ENCODE results near the gene TDRD9.

The TDRD9 gene

DNA sequence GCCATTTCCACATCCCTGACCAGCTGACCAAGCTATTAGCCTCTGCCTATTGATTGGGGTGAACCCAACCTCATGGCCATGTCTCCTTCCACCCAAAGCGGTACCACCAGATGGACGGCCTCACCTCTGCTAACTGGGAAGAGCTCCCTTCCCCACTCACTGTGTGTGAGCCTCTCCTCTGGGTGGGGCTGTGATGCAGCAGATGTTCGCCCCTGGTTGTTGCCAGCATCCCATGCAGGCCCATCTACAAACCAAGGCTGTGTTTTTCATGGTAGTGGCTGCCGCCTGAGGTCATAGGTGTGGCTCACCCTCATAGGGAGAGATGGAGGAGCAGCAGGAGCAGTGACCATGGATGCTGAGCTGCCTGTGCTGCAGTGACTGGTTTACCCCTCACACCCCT lies 61.7 kb downstream of the TDRD9 start:
- no peak for DNase-seq (ENCODE audit: low read depth)

DNA sequence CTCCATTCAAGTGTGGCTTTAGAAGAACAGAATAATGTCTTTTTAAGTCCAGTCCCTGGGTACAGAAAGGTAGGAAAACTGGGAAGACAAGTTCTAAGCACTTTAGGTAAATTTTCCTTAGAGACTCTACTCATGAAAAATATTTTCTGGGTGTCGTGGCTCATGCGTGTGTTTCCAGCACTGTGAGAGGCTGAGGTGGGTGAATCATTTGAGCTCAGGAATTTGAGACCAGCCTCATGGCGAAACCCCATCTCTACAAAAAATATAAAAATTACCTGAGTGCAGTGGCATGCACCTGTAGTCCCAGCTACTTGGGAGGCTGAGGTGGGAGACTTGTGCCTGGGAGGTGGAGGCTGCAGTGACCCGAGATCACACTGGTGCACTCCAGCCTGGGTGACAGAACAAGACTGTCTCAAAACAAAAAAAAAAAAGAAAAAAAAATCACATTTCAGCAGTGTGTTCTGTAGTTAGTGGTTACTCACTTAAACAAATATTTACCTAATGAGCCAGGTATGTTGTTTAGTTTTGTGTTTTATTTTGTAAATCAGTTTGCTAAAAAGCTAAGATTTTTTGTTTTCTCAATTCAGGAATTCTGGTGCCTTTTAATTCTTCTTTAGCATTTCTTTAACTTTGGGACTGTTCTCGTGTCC lies 66.4 kb downstream of the TDRD9 start:
- DNase-seq (ENCODE audit: low read depth) = no peak

DNA sequence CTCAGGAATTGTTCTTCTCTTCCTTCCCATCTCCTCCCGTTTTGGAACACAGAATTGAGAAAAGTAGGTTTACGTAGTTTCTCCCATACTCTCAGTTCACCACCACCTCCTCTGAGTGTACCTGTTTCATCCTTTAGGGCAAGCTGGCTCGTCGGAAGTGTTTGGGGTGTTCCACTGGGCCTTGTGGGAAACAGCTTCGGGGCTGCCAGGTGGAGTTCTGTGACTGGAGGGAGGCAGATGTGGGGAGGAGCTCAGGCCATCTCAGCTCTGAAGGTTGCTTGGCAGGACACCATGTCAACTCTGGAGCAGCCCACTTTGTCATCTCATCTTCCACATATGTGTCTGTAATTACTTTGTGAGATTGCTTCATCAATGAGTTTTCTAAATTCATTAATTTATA lies 67.6 kb downstream of the TDRD9 start:
- no peak for DNase-seq (ENCODE audit: low read depth)

DNA sequence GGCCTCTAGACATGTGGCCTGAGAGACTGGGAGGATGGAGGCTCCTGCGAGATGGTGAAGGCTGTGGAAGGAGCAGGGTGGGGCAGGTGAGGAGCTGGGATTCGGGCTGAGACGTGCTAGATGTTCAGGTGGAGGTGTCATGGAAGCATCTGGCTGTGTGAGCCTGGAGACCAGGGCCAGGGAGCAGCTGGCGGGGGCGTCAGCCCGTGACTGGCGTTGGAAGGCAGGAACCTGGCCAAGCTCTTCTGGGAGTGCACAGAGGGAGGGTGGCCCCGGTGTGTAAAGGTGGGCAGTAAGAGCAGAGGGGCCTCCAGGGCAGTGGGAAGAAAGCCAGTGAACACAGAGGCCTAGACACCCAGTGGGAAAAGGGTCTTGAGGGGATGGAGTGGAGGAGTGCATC lies 69.1 kb downstream of the TDRD9 start:
- no peak for DNase-seq (ENCODE audit: low read depth)

DNA sequence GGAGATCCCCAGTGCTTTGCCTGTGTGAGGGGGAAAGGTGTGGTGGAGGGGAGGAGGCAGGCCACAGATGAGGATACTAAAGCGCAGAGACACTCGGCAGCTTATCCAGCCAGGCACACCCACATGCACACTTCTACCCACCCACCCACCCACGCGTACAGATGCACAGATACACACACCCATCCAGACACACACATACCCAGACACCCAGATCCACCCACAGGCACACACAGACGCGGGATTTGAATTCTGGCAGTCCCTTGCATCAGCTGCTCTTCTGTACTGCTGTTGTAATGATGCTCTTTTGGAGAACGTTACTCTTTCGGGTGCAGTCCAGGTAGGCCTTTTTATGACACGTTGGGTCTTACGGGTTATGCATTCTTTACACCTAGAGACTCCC lies 69.8 kb downstream of the TDRD9 start:
- DNase-seq (ENCODE audit: low read depth) = no peak

DNA sequence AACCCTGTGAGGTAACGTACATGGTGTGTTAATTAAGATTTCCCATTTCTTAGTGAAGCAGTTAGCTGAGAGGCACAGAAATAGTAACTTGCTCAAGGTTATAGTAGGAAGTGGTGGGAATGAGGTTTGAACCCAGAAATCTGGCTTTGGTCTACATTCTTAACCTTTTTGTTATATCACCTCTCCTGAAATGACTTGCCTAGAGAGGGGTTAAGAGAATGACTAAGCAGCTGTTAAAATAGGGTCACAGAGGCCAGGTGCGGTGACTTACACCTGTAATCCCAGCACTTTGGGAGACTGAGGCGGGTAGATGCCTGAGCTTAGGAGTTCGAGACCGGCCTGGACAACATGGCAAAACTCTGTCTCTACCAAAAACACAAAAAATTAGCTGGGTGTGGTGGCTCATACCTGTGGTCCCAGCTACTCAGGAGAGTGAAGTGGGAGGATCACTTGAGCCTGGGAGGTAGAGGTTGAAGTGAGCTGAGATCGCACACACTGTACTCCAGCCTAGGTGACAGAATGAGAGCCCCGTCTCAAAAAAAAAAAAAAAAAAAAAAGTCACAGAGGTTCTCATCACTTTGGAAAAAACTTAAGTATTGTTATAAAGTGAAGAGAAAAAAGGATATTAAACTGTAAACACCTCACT lies 71.7 kb downstream of the TDRD9 start:
- no peak for DNase-seq (ENCODE audit: low read depth)

DNA sequence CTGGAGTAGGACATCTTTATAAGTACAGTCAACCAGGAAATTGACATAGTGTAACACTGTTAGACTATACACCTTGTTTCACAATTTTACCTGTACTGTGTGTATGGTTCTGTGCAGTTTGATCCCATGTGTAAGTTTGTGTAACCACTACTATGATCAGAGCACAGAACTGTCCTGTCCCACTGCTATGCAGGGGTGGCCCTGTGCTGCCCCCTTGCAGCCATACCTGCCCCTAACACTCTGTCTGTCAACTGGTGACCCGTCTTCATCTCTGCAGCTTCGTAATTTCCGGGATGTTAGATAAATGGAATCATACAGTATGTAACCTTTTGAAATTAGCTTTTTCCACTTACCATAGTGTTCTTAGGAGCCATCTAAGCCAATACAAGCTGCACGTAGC lies 72.7 kb downstream of the TDRD9 start:
- DNase-seq (ENCODE audit: low read depth) = no peak

DNA sequence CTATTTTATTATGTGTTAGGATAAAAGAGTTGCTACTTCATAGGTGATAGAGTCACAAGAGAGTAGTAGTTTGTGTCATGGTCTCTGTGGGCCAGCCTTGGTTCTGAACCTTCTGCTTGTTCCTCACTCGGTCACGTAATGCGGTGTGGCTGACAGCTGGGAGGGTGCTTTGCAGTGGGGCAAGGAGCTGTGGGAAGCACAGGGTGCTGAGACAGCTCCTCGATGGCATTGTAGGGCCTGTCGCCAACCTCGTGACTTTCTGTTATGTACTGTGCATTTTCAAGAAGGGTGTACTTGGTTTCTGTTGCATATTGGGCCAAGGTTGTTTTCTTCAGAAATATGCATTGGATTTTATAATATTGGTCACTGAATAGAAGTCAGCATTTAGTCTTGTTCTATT lies 75.4 kb downstream of the TDRD9 start:
- no peak for DNase-seq (ENCODE audit: low read depth)

DNA sequence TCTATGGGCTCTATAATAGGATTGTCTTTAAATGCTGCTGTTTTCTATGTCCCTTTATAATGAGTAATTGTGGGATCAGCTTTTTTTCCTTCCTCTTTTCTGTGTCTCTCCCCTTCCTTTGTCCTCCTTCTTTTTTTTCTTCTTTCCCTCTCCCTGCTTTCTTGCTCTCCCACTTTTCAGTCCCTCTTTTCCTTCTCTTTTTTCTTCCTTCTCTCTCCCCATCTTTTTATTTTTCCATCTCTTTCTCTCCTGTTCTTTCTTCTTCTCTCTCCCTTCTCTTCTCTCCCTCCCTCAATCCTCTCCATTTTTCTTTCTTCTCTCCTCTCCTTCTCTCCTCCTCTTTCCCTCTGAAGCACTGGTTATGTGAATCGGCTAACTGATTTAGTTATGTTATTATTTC lies 76.6 kb downstream of the TDRD9 start:
- DNase-seq (ENCODE audit: low read depth) = no peak

DNA sequence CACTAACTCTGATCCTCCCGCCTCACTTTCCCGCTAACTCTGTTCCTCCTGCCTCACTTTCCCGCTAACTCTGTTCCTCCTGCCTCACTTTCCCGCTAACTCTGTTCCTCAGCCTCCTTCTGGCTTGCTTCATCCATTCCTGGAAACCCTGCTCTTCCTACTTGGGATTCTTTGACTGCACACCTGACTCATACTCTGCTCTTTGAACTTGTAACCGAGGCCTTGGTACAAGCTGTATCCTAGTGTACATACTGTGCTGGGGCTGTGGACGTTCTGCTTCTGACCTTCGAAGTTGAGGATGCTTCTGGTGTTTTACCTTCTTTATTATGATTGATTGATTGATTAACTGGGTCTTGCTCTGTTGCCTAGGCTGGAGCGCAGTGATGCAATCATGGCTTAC lies 77.2 kb downstream of the TDRD9 start:
- no peak for DNase-seq (ENCODE audit: low read depth)

DNA sequence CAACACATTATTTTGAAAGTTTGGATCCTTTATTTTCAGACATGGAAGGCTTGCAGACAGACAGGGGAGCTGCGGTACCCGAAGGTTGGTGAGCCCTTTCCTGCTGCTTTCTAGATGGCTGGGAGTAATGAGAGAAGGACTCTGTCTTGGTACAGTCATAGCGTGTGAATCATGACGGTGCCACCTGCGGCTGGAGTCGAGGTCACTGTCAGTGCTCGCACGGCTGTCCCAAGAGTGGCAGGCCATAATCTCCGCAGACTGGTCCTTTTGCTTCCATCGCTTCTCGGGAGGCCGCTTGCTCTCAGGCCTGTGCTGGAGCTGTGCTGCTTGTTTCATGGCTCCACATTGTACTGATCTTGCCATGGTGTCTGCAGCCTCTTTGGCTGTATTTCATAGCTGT lies 78.9 kb downstream of the TDRD9 start:
- DNase-seq (ENCODE audit: low read depth) = no peak

DNA sequence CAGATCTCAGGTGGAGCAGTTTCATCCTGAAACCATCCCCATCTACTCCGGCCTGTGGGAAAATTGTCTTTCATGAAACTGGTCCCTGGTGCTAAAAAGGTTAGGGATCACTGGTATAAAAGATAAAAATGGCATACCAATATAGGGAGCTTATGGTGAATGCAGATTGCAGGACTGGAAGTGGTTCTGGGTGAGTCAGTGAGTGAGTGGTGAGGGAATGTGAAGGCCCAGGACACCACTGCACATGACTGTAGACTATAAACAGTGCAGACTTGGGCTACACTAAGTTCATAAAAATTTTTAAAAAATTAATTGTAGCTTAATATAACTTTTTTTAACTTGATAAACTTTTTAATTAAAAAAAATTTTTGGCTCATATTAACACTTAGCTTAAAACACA lies 81.0 kb downstream of the TDRD9 start:
- DNase-seq (ENCODE audit: low read depth) = no peak

DNA sequence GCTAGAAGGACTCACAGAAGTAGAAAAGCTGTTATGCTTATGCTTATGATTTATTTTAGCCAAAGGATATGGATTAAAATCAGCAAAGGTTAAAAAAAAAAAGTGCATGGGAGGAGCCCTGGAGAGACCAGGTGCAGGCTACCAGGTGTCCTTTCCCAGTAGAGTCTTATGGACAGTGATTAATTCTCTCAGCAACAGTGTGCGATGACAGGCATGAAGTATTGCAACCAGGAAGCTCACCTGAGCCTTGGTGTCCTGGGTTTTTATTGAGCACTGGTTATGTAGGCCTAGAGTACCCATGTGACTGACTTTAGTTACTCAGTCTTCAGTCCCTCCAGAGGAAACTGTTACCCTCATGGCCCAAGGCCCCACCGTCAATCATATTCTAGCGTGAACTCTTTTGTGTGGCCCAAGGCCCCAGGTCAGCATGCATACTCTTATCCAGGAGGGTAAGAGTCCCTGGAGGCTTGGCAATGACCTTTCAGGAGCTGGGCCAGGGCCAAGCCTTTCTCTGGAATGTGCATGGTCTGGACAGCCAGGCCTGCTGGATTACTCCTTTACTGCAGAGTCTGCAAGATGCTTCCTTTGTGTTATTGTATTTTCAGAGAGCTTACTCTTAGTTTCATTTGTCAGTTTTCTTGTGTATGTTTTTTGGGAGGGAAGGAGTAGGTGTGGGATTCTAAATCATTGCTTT lies 83.7 kb downstream of the TDRD9 start:
- no peak for DNase-seq (ENCODE audit: low read depth)

DNA sequence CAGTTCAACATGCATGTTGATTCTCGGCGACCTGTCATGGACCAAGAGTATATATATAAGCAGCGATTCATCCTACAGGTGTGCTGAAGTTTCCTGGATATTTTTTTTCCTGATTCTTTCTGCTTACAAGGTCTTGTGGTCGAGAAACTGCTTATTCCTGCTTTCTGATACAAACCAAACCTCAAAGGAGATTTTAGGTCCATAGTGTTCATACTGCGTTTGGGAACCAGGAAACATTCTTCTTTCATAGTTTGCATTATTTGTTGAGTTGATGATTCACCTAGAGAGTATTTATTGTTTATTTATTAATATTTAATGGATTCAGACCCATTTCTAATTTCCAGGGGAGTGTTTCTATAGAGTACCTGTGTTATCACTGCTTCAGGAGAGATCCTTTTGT lies 86.5 kb downstream of the TDRD9 start:
- DNase-seq (ENCODE audit: low read depth) = no peak

DNA sequence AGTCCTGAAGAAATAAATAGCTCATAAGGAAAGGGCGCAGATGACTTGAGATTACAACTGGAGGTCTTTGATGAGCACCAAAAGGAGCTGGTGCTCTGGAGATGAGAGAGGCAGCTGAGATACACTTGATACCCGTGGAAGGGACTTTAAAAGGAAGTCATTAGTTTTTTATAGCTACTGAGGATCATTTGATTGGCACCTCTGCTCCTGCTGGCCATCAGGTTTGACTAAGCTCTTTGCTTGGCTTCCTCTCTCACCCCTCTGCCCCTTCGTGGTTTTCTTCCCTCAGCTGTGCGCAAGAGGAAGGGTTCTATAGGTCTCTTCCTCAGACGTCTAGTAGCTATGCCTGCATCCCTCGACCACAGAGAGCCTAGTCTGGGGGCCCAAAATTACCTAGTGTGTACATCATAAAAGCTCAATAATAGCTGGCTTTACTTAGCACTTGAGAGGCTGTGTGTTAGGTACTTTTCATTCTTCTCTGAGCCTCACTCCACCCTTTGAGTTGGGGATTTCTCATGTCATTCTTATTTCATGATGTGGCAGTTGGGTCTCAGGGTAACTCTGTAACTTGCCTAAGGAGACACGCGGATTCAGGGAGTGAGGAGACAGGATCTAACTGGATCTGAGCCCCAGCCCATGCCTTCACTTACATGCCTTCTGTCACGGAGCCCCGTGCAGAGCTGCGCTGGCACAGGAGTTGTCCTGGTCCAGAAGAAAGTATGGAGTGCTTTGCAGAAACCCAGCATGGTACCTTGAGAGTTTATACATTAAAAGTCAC lies 88.8 kb downstream of the TDRD9 start:
- no peak for DNase-seq (ENCODE audit: low read depth)

DNA sequence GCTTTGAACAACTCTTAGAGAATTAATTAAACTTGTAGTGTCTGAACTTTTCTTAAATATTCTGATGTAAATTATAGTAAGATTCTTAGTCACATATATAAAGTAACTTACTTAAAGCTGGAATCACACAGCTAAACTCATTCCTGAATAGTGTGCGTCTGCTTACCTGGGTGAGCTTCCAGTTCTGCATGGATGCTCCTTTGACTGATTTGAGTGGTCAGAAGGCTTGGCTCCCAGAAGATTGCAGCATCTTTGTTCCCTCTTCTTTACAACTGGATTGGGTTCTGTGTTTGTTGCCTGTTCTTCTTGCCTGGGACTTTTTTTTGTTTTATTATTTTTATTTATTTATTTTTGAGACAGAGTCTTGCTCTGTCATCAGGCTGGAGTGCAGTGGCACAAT lies 90.8 kb downstream of the TDRD9 start:
- DNase-seq (ENCODE audit: low read depth) = no peak

DNA sequence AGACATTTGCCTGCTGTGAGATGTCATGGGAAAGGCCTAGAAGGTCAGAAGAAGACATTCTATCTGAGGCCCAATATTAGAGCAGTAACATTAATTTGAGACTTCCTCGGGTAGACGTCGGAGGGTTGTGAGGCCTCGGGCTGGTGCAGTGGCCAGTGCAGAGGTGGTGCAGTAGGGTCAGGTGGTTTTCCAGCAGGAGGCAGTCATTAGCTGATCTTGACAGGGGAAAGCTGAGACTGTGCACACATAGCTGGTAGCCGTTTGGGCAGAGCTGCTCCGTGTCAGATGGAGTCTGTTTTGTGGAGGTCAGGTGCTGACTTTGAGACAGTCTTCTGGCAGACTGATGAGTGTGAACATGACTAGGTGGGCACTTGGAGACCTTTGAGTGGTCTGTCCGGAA lies 91.5 kb downstream of the TDRD9 start:
- no peak for DNase-seq (ENCODE audit: low read depth)

DNA sequence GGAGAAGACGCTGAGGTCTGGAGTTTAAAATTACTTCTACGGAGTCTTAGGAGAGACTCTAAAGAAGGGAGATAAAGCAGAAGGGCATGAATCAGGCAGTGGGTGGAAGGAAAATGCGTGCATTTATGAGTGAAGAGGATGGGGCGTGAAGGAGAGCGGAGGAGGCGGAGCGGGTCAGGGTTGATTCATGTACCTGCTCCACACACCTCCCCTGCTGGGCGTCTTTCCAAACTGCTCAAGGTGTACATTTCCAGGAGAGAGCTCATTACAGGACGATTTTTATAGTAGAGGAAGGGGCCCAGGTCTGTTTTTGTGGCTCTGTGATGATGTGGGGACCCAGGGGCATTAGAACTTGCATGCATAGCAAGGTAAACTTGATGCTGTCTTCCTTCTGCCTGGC lies 92.2 kb downstream of the TDRD9 start:
- DNase-seq (ENCODE audit: low read depth) = no peak

DNA sequence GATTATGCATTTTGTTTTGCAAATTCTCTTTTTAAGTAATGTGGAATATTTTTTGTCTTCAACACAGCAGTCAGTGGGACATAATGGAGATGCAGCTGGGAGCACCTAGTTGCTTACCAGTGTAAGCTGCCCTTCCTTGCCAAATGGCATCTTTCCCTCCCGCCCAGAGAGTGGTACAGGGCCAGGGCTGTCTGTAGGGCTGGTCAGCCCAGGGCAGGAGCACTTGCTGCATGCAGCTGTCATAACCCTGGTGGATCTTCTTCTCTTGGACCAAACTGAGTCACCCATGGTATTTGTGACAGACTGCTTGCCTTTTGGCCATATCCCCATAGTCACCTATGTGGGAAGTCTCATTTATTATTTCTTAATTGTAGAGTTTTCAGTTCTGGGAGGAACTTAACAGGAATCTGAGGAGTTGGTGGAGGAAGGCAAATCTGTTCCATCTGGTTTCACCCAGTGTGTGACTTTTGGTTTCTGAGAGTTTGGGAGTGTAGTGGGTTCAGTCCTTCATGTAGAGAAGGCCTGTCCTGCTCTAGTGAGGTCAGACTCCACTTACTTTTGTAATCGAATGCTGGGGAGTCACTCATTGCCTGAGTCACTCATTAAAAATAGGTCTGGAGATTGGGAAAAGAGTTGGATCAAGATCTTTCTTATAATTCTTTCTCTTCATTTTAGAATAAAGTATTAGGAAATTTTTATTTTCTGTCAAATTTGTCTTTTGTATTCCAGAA lies 95.2 kb downstream of the TDRD9 start:
- no peak for DNase-seq (ENCODE audit: low read depth)

DNA sequence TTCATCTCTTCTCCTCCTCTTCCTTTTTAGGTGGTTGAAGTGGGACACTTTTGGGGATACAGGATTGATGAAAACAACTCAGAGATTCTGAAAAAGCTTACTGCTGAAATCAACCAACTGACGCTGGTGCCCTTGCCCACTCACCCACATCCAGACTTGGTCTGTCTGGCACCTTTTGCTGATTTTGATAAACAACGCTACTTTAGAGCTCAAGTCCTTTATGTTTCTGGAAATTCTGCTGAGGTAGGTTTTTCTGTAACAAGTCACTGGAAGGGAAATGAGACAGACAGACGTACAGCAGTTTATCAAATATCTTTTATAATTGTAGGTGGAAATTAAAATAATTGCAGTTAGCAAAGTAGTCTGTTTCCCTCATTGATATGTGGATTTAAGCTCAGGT lies 97.3 kb downstream of the TDRD9 start:
- no peak for DNase-seq (ENCODE audit: low read depth)

DNA sequence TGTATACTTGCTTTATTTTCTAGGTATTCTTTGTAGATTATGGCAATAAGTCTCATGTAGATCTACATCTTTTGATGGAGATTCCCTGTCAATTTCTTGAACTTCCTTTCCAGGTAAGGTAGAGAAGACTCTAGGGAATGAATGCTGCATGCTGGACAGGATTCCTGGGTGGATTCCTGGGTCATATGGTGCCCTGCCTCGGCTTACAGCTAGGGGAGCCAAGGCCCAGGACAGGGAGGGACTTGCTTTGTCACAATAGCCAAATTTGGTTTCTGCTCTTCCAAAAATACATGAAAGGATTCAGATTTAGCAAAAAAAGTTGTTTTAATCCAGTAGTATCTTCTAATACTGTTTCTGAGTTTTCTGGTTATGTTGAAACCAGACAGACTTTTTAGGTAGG lies 97.8 kb downstream of the TDRD9 start:
- DNase-seq (ENCODE audit: low read depth) = no peak

DNA sequence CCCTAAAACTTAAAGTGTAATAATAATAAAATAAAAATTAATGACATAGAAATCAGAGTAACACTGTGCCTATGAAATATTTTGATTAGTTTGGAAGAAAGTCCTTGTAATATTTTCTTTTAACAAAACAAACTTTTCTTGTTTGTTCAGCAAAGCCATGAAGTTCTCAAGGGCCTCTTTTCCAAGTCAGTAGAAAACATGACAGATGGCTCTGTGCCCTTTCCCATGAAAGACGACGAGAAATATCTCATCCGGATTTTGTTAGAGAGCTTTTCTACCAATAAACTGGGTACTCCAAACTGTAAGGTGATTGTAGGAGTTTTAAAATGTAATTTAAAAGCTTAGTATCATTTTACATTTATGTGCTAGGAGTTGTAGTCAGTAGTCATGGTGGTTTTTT lies 102.7 kb downstream of the TDRD9 start:
- no peak for DNase-seq (ENCODE audit: low read depth)
